HG03045 (cell line): ENCODE results near the gene TBC1D3L.
"Not testable (repeated sequence)": the region's sequence is repeated elsewhere in the genome, so short reads cannot be mapped to it uniquely, and the experiment has no call there.

ENCODE experiments used
- ATAC-seq: cut with Tn5 transposase; IDR thresholded peaks from one replicate; pipeline ENCODE4 v1.9.1; 2021; ENCODE audit warnings: mild to moderate bottlenecking, moderate library complexity; ENCODE audit not compliant: unreplicated experiment

The TBC1D3L gene

DNA sequence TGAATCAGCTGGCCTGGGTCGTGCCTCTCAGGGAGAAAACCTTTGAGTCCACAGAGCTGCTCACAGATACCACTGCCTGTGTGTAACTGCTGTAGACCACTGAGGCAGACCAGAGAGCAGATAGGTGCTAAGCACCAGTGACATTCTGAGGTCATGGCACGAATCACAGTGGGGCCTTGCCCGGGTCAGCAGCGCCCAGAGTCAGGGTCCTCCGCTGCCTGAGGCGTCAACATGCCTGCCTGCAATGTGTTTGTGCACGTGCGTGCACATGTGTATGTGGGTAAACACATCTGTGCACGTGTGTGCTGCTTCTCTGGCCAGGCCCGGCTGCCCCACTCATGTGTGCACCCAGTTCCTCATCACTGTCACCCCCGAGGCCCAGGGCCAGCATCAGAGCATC, at the start of gene TBC1D3L:
Gene TBC1D3L (minus strand): TSS at position 101 of the 400 bp plus-strand sequence. CDS start 1,540 bp downstream, outside the sequence.
- not testable (repeated sequence) for ATAC-seq

DNA sequence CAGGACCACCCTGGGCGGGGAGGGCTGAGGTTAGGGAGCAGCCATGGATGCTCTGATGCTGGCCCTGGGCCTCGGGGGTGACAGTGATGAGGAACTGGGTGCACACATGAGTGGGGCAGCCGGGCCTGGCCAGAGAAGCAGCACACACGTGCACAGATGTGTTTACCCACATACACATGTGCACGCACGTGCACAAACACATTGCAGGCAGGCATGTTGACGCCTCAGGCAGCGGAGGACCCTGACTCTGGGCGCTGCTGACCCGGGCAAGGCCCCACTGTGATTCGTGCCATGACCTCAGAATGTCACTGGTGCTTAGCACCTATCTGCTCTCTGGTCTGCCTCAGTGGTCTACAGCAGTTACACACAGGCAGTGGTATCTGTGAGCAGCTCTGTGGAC, 14.8 kb upstream of the TBC1D3L start, which contains the start of gene TBC1D3D:
Gene TBC1D3D (plus strand): TSS at position 301 of the 400 bp plus-strand sequence. CDS start 1,585 bp downstream, outside the sequence.
- not testable (repeated sequence) for ATAC-seq
